Measurements from ENCODE around the gene CIB4. TPM values are rescaled to one million over a fixed set of nuclear protein-coding genes. Genes with fewer than 3 reads are reported as not detected.

Gene CIB4
- total and polyA plus RNA-seq, 2 donors (not counting 1 experiment from before 2014, with no cell fraction given), result not detected

DNA sequence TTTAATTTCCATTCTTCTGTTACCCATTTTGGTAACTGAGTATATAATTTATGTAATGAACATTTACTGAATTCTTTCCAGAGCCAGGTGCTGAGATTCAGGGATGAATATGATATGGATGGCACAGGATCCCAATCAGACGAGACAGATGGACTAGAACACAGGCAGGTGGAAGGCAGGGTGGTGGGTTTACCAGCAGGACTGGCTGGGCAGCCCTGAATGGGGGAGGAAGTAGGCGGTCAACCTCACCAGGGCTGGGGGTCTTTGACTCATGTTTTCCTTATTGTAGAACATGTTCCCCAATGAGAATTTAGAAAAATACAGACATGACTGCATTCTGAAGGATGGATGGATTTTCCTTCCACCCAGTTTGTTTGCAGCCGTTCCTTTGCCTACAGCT, 80.3 kb downstream of the CIB4 start:
- ATAC-seq (ENCODE audit: low read depth) (no peak), DNase-seq (no peak)
- CTCF ChIA-PET, result interaction anchor here (0.9 kb wide), 1 partner anchor 17 kb away, joined by 3 read pairs; no protein-coding TSS in a partner anchor
- peaks cover 3% of the 10 kb centered on the region for H3K4me1 Mint-ChIP-seq
- WGBS (ENCODE audit: insufficient coverage), result 85% methylated on average over 3 of the region's 3 CpGs
- peaks cover 4 to 11% of the 10 kb centered on the region in 2 donors for H3K4me1 ChIP-seq (ENCODE audit: control insufficient read depth in 2 of 2, insufficient read depth in 2 of 2, low read length in 2 of 2)
- POLR2A ChIA-PET, result no interaction called here
- no peak overlapping the region for H2AFZ ChIP-seq (ENCODE audit: insufficient read depth, low read depth, low read length, poor library complexity, severe bottlenecking)
- H3K9me3 Mint-ChIP-seq (ENCODE audit: insufficient read depth), result no peaks in the 10 kb centered on the region
- H3K4me2 ChIP-seq (replicated peaks; ENCODE audit: low read depth, low read length, poor library complexity, severe bottlenecking), result no peak overlapping the region
- peaks cover 0 to 38% (median 12%) of the 10 kb centered on the region in 4 experiments for H3K27me3 ChIP-seq (replicated peaks in 1 of 4; ENCODE audit: control extremely low read depth in 1 of 4, control insufficient read depth in 3 of 4, insufficient read depth in 4 of 4, low read length in 3 of 4)
- no peak overlapping the region for H3K27ac ChIP-seq (ENCODE audit: low read length in 2 of 2)
- H3K79me2 ChIP-seq (ENCODE audit: control insufficient read depth, insufficient read depth, low read length), result no peaks in the 10 kb centered on the region
- no peaks in the 10 kb centered on the region for H4K20me1 ChIP-seq (ENCODE audit: control insufficient read depth, insufficient read depth, low read length, poor library complexity, severe bottlenecking)
- H3K4me3 Mint-ChIP-seq, result no peak overlapping the region
- H3K9me3 ChIP-seq (ENCODE audit: control extremely low read depth in 1 of 3, control insufficient read depth in 2 of 3, insufficient read depth in 1 of 3, low read length in 2 of 3), result peaks cover 0 to 4% (median 0%) of the 10 kb centered on the region in 3 donors
- H3K9ac ChIP-seq (ENCODE audit: low read length), result no peak overlapping the region
- peaks cover 75% of the 10 kb centered on the region for H3K27me3 Mint-ChIP-seq
- no peaks in the 10 kb centered on the region for H3K36me3 ChIP-seq (replicated peaks in 1 of 2; ENCODE audit: control extremely low read depth in 1 of 2, control insufficient read depth in 1 of 2, extremely low read depth in 1 of 2, insufficient read depth in 2 of 2, low read length in 1 of 2)
- no peak overlapping the region for H3K4me3 ChIP-seq (ENCODE audit: control extremely low read depth in 1 of 5, extremely low read depth in 1 of 5, insufficient read depth in 1 of 5, low read depth in 2 of 5, low read length in 4 of 5)
- intact Hi-C loops (cut with micrococcal nuclease), result no loop called here
- no peak overlapping the region for H3K27ac Mint-ChIP-seq
- TF ChIP-seq, protein P1, sequence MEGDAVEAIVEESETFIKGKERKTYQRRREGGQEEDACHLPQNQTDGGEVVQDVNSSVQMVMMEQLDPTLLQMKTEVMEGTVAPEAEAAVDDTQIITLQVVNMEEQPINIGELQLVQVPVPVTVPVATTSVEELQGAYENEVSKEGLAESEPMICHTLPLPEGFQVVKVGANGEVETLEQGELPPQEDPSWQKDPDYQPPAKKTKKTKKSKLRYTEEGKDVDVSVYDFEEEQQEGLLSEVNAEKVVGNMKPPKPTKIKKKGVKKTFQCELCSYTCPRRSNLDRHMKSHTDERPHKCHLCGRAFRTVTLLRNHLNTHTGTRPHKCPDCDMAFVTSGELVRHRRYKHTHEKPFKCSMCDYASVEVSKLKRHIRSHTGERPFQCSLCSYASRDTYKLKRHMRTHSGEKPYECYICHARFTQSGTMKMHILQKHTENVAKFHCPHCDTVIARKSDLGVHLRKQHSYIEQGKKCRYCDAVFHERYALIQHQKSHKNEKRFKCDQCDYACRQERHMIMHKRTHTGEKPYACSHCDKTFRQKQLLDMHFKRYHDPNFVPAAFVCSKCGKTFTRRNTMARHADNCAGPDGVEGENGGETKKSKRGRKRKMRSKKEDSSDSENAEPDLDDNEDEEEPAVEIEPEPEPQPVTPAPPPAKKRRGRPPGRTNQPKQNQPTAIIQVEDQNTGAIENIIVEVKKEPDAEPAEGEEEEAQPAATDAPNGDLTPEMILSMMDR (IDR thresholded peaks at IDR 0.05), result no peak
- no peak for TF ChIP-seq EZH2 (IDR thresholded peaks at IDR 0.05; ENCODE audit: borderline replicate concordance, insufficient read depth, low read depth, low read length, poor library complexity, severe bottlenecking)

DNA sequence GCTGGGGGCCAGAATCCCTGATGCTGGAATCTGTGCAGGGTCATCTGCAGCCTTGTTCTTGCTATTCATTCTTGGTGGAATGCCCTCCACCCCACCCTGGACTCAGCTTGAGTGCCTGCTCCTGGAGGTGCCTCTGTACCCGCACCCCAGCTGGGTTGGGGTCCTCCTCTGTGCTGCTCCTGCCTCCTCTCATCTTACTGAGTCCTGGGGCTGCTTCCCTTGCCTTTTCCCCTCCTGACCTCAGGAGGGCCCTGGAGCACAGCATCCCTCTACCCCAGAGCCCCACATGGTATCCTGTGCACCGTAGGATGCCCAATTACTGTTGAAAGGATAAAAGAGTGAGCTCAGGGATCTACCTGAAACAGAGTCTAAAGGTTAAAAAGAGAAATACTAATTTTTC, 81.6 kb downstream of the CIB4 start:
- Histone ChIP-seq H3K27me3 (replicated peaks in 1 of 4; ENCODE audit: control extremely low read depth in 1 of 4, control insufficient read depth in 3 of 4, insufficient read depth in 4 of 4, low read length in 3 of 4) (peaks cover 0 to 38% (median 11%) of the 10 kb centered on the region in 4 experiments), H3K79me2 (ENCODE audit: control insufficient read depth, insufficient read depth, low read length) (no peaks in the 10 kb centered on the region), H3K4me1 (ENCODE audit: control insufficient read depth in 2 of 2, insufficient read depth in 2 of 2, low read length in 2 of 2) (peaks cover 4 to 11% of the 10 kb centered on the region in 2 donors), H3K27ac (ENCODE audit: low read length in 2 of 2) (no peak overlapping the region), H2AFZ (ENCODE audit: insufficient read depth, low read depth, low read length, poor library complexity, severe bottlenecking) (no peak overlapping the region), H4K20me1 (ENCODE audit: control insufficient read depth, insufficient read depth, low read length, poor library complexity, severe bottlenecking) (no peaks in the 10 kb centered on the region), H3K9me3 (ENCODE audit: control extremely low read depth in 1 of 3, control insufficient read depth in 2 of 3, insufficient read depth in 1 of 3, low read length in 2 of 3) (peaks cover 0 to 4% (median 0%) of the 10 kb centered on the region in 3 donors), H3K4me3 (ENCODE audit: control extremely low read depth in 1 of 5, extremely low read depth in 1 of 5, insufficient read depth in 1 of 5, low read depth in 2 of 5, low read length in 4 of 5) (no peak overlapping the region), H3K4me2 (replicated peaks; ENCODE audit: low read depth, low read length, poor library complexity, severe bottlenecking) (no peak overlapping the region), H3K9ac (ENCODE audit: low read length) (no peak overlapping the region), H3K36me3 (replicated peaks in 1 of 2; ENCODE audit: control extremely low read depth in 1 of 2, control insufficient read depth in 1 of 2, extremely low read depth in 1 of 2, insufficient read depth in 2 of 2, low read length in 1 of 2) (no peaks in the 10 kb centered on the region)
- H3K4me3 Mint-ChIP-seq, result no peak overlapping the region
- H3K9me3 Mint-ChIP-seq (ENCODE audit: insufficient read depth), result no peaks in the 10 kb centered on the region
- H3K4me1 Mint-ChIP-seq, result peaks cover 3% of the 10 kb centered on the region
- no peak overlapping the region for H3K27ac Mint-ChIP-seq
- TF ChIP-seq EZH2 (IDR thresholded peaks at IDR 0.05; ENCODE audit: borderline replicate concordance, insufficient read depth, low read depth, low read length, poor library complexity, severe bottlenecking), result no peak
- TF ChIP-seq, protein P1 (IDR thresholded peaks at IDR 0.05), result no peak
- ChIA-PET CTCF (no interaction called here), POLR2A (no interaction called here)
- intact Hi-C loops (cut with micrococcal nuclease), result no loop called here
- 80% methylated on average over 1 of the region's 2 CpGs for WGBS (ENCODE audit: insufficient coverage)
- peaks cover 75% of the 10 kb centered on the region for H3K27me3 Mint-ChIP-seq
- no peak for ATAC-seq (ENCODE audit: low read depth)
- no peak for DNase-seq

Measured in B cell (primary cell).